ENCODE results near the gene IL17RC. TPM values are rescaled to one million over a fixed set of nuclear protein-coding genes. Genes with fewer than 3 reads are reported as not detected.

IL17RC gene
- total RNA-seq, 2 experiments from 2014 or later = 0.22 to 0.32 TPM

- ATAC-seq (no peak), DNase-seq (no peak)
- intact Hi-C loops (cut with micrococcal nuclease) = no loop called here
- H3K36me3 Mint-ChIP-seq (ENCODE audit: low read depth) = peaks cover 25% of the 10 kb centered on the region
- H3K9me3 Mint-ChIP-seq = peaks cover 2% of the 10 kb centered on the region
- ChIA-PET POLR2A (no interaction called here), CTCF (no interaction called here)
- peaks cover 13% of the 10 kb centered on the region for H3K4me1 Mint-ChIP-seq (ENCODE audit: low read depth)
- no peak overlapping the region for H3K27ac Mint-ChIP-seq
- H3K4me3 Mint-ChIP-seq = no peak overlapping the region
- no peak for TF ChIP-seq CTCF (IDR thresholded peaks at IDR 0.05)
- no peaks in the 10 kb centered on the region for H3K27me3 Mint-ChIP-seq
Observed at GRCh38 chr3:9888540-9888939, 28.4 kb upstream of the IL17RC start.

GRCh38 chr3:9889405-9889804 is 27.5 kb upstream of the IL17RC start:
- ATAC-seq = no peak
- Mint-ChIP-seq H3K4me1 (ENCODE audit: low read depth) (peaks cover 21% of the 10 kb centered on the region), H3K36me3 (ENCODE audit: low read depth) (peaks cover 33% of the 10 kb centered on the region), H3K27ac (peak overlapping the region; percentile 99), H3K4me3 (peak overlapping the region; percentile 99), H3K9me3 (peaks cover 2% of the 10 kb centered on the region), H3K27me3 (no peaks in the 10 kb centered on the region)
- CTCF ChIA-PET = interaction anchor here (1.4 kb wide), 1 partner anchor 41 kb away, joined by 5 read pairs; no protein-coding TSS in a partner anchor
- no peak for DNase-seq
- POLR2A ChIA-PET = interaction anchor here (1.6 to 2.7 kb wide), 2 partner anchors 13 to 60 kb away, joined by 3 to 10 read pairs; partner anchors contain the start of gene IL17RE
- no peak for TF ChIP-seq CTCF (IDR thresholded peaks at IDR 0.05)
- intact Hi-C loops (cut with micrococcal nuclease) = no loop called here

GRCh38 chr3:9890249-9891071 is 26.4 kb upstream of the IL17RC start, which contains the start of gene JAGN1:
JAGN1 (plus strand) TSS chr3:9890610; CDS start chr3:9890723, 113 bp downstream.
- ChIA-PET POLR2A (interaction anchor here (0.8 to 7.7 kb wide), 12 partner anchors 11 to 61 kb away, joined by 3 to 57 read pairs (median 4); partner anchors contain the start of genes CIDEC, CRELD1 and IL17RE), CTCF (interaction anchor here (0.9 to 2.0 kb wide), 7 partner anchors 10 to 164 kb away, joined by 3 to 12 read pairs (median 3); partner anchors contain the start of genes CIDEC and CRELD1)
- peaks cover 27% of the 10 kb centered on the region for H3K4me1 Mint-ChIP-seq (ENCODE audit: low read depth)
- intact Hi-C loops (cut with micrococcal nuclease) = no loop called here
- H3K4me3 Mint-ChIP-seq = peak within 1 kb of the TSS; percentile 99
- peaks cover 5% of the 10 kb centered on the region for H3K9me3 Mint-ChIP-seq
- peaks cover 39% of the 10 kb centered on the region for H3K36me3 Mint-ChIP-seq (ENCODE audit: low read depth)
- peak within 1 kb of the TSS; percentile 99 for H3K27ac Mint-ChIP-seq
- ATAC-seq = peak; percentile 86
- no peak for TF ChIP-seq CTCF (IDR thresholded peaks at IDR 0.05)
- DNase-seq = peak; percentile 94
- H3K27me3 Mint-ChIP-seq = no peaks in the 10 kb centered on the region

- CTCF ChIA-PET = interaction anchor here (0.7 to 2.0 kb wide), 7 partner anchors 11 to 164 kb away, joined by 3 to 12 read pairs (median 3); partner anchors contain the start of genes CIDEC, CRELD1 and IL17RE
- H3K4me3 Mint-ChIP-seq = peak overlapping the region; percentile 99
- POLR2A ChIA-PET = interaction anchor here (0.8 to 7.7 kb wide), 13 partner anchors 11 to 62 kb away, joined by 3 to 57 read pairs (median 4); partner anchors contain the start of genes CIDEC, CRELD1 and IL17RE
- TF ChIP-seq CTCF (IDR thresholded peaks at IDR 0.05) = no peak
- ATAC-seq = no peak
- H3K27ac Mint-ChIP-seq = peak overlapping the region; percentile 99
- intact Hi-C loops (cut with micrococcal nuclease) = no loop called here
- peaks cover 5% of the 10 kb centered on the region for H3K9me3 Mint-ChIP-seq
- DNase-seq = no peak
- H3K4me1 Mint-ChIP-seq (ENCODE audit: low read depth) = peaks cover 31% of the 10 kb centered on the region
- H3K36me3 Mint-ChIP-seq (ENCODE audit: low read depth) = peaks cover 42% of the 10 kb centered on the region
- no peaks in the 10 kb centered on the region for H3K27me3 Mint-ChIP-seq
Observed at GRCh38 chr3:9891072-9891622, 25.8 kb upstream of the IL17RC start.
